GM12878 (cell line): ENCODE data around the gene SRP54. TPM values are rescaled to one million over a fixed set of nuclear protein-coding genes. Genes with fewer than 3 reads are reported as not detected.

Source experiments
- ATAC-seq: fragments of 200-7000 bp; cut with Tn5 transposase; 3 replicates; pipeline ENCODE4 v1.9.1; 2020; ENCODE audit warnings: mild to moderate bottlenecking, moderate library complexity
- BruUV-seq: library from RNA; stranded (reverse); fragments of 400-500 nt; replicated peaks from 2 replicates; lab custom pipeline; 2021; lab: Mats Ljungman, UMichigan
- CTCF ChIA-PET: fragments of 300-600 bp; sonication (Branson Sonifier 250); formaldehyde crosslinking; extraction: SDS; loops from one replicate; lab custom pipeline; 2021; ENCODE audit warnings: inconsistent platforms; lab: Yijun Ruan, JAX
- POLR2A ChIA-PET: fragments of 350-600 bp; formaldehyde crosslinking; extraction: SDS; loops from one replicate; lab custom pipeline; 2021; ENCODE audit warnings: inconsistent platforms; lab: Charles Lee
- RAD21 ChIA-PET: fragments of 300-600 bp; sonication (Branson Sonifier 250); formaldehyde crosslinking; loops from one replicate; lab custom pipeline; 2023; ENCODE audit warnings: antibody characterized with exemption; ENCODE audit not compliant: unreplicated experiment; lab: Charles Lee
- SMC1A ChIA-PET: fragments of 300-600 bp; sonication (Branson Sonifier 250); formaldehyde crosslinking; loops from one replicate; lab custom pipeline; 2023; ENCODE audit not compliant: unreplicated experiment, uncharacterized antibody; lab: Charles Lee
- DNase-seq: peaks from one replicate; pipeline ENCODE4 v3.0.0-alpha.2; 2011; ENCODE audit warnings: low read depth, low spot score
- FAIRE-seq: peaks from 3 replicates; lab custom pipeline; 2011; peaks lifted over from hg19 to GRCh38; lab: Jason Lieb, UNC
- H2AFZ ChIP-seq: 2 replicates; pipeline ENCODE4 v1.6.0; 2011; ENCODE audit warnings: low read depth, low read length, control low read depth; ENCODE audit not compliant: control insufficient read depth
- H3K27ac ChIP-seq: 2 replicates; pipeline ENCODE4 v1.5.1; 2011; ENCODE audit warnings: control low read depth; ENCODE audit not compliant: control insufficient read depth, insufficient read depth
- H3K27me3 ChIP-seq, 2 experiments: replicated peaks in 1 of 2; 2 replicates each; pipeline versions ENCODE4 v1.6.0 to v1.6.1; 2011; ENCODE audit warnings: low read length in 1 of 2; ENCODE audit not compliant: control insufficient read depth in 2 of 2, insufficient read depth in 2 of 2
- H3K36me3 ChIP-seq, 2 experiments: 2 replicates each; pipeline ENCODE4 v1.5.1; 2011; ENCODE audit warnings: low read length in 1 of 2; ENCODE audit not compliant: control insufficient read depth in 2 of 2, insufficient read depth in 2 of 2
- H3K4me1 ChIP-seq: 2 replicates; pipeline ENCODE4 v1.6.1; 2011; ENCODE audit warnings: mild to moderate bottlenecking, low read length, moderate library complexity, mixed read lengths; ENCODE audit not compliant: control insufficient read depth, insufficient read depth
- H3K4me2 ChIP-seq: 2 replicates; pipeline ENCODE4 v1.6.0; 2011; ENCODE audit warnings: control low read depth; ENCODE audit not compliant: control insufficient read depth, insufficient read depth
- H3K4me3 ChIP-seq: fragments of 200-600 bp; sonication (generic); 2 replicates; pipeline ENCODE4 v1.5.1; 2016
- H3K79me2 ChIP-seq: 2 replicates; pipeline ENCODE4 v1.6.0; 2011; ENCODE audit warnings: low read length; ENCODE audit not compliant: control insufficient read depth, insufficient read depth
- H3K9ac ChIP-seq: 2 replicates; pipeline ENCODE4 v1.8.0; 2011; ENCODE audit warnings: low read length, control low read depth, mixed read lengths; ENCODE audit not compliant: control insufficient read depth, insufficient read depth
- H3K9me3 ChIP-seq: replicated peaks from 3 replicates; pipeline ENCODE4 v1.5.1; 2011; ENCODE audit warnings: mild to moderate bottlenecking, low read length; ENCODE audit not compliant: control insufficient read depth, insufficient read depth
- H4K20me1 ChIP-seq: 2 replicates; pipeline ENCODE4 v1.6.0; 2011; ENCODE audit not compliant: control insufficient read depth, insufficient read depth
- CBFB ChIP-seq: IDR thresholded peaks from 2 replicates; pipeline ENCODE4 v1.6.1; 2016; ENCODE audit warnings: antibody characterized with exemption, low read depth
- CBX3 ChIP-seq: fragments of 200-600 bp; sonication (generic); IDR thresholded peaks from 2 replicates; pipeline ENCODE4 v1.6.1; 2016; ENCODE audit warnings: low read depth, borderline replicate concordance
- DPF2 ChIP-seq: fragments of 450-650 bp; IDR thresholded peaks from 2 replicates; pipeline ENCODE4 v1.6.1; 2017; ENCODE audit warnings: mild to moderate bottlenecking
- KDM1A ChIP-seq: fragments of 200-600 bp; sonication (generic); IDR thresholded peaks from 2 replicates; pipeline ENCODE4 v1.6.1; 2016; ENCODE audit warnings: borderline replicate concordance
- MXI1 ChIP-seq: fragments of 150-350 bp; IDR thresholded peaks from 2 replicates; pipeline ENCODE4 v1.6.1; 2011; ENCODE audit warnings: low read depth, mild to moderate bottlenecking, inconsistent platforms, low read length, improper control_type of control experiment
- MYB ChIP-seq: fragments of 150-350 bp; IDR thresholded peaks from 2 replicates; pipeline ENCODE4 v1.6.1; 2014; ENCODE audit warnings: mild to moderate bottlenecking, low read depth, low read length, borderline replicate concordance
- MYC ChIP-seq: IDR thresholded peaks from 2 replicates; pipeline ENCODE4 v1.6.1; 2011; ENCODE audit warnings: mild to moderate bottlenecking, low read length, moderate library complexity, inconsistent platforms; ENCODE audit not compliant: insufficient read depth, insufficient replicate concordance, insufficient read length, severe bottlenecking
- NBN ChIP-seq: fragments of 450-650 bp; IDR thresholded peaks from 2 replicates; pipeline ENCODE4 v1.6.1; 2016
- NR2C1 ChIP-seq: fragments of 450-650 bp; IDR thresholded peaks from 2 replicates; pipeline ENCODE4 v1.6.1; 2017; ENCODE audit warnings: antibody characterized with exemption, mild to moderate bottlenecking, moderate library complexity
- NRF1 ChIP-seq: conservative IDR thresholded peaks from 2 replicates; pipeline ENCODE4 v1.6.1; 2011; ENCODE audit warnings: mild to moderate bottlenecking, low read depth, low read length, improper control_type of control experiment
- RB1 ChIP-seq: fragments of 450-650 bp; formaldehyde crosslinking; IDR thresholded peaks from 2 replicates; pipeline ENCODE4 v1.6.1; 2017; ENCODE audit warnings: mild to moderate bottlenecking, borderline replicate concordance
- SREBF1 ChIP-seq: IDR thresholded peaks from 2 replicates; pipeline ENCODE4 v1.6.1; 2012; ENCODE audit warnings: mild to moderate bottlenecking, low read length
- WGBS: methylation state at CpG from one replicate; pipeline ENCODE4 v1.1.6; 2016; ENCODE audit warnings: low lambda C conversion rate; ENCODE audit not compliant: insufficient replicate concordance, insufficient coverage; ENCODE audit errors: missing lambda C conversion rate; 5-methylcytosine and 5-hydroxymethylcytosine counted together
- in situ Hi-C: fragments of 300-500 bp; cut with MboI; formaldehyde crosslinking; loops from 9 replicates; pipeline ENCODE4 v1.14.3; 2018; ENCODE audit warnings: mixed read lengths
- intact Hi-C: fragments of 100-400 bp; cut with micrococcal nuclease; formaldehyde crosslinking; loops from one replicate; pipeline ENCODE4 v1.14.2; 2022; ENCODE audit not compliant: unreplicated experiment
- polyA plus RNA-seq, 11 experiments: library from polyadenylated mRNA; depleted of rRNA in 4 of 11; unstranded in 6 of 11; stranded (reverse) in 5 of 11; fragments of >200 nt; fragmentation: Nextera tagmentation in 4 of 11; fragmentation: Illumina TruSeq in 1 of 11; extraction: Ambion mirVana in 4 of 11; extraction: Trizol in 1 of 11; gene quantifications; 1 replicate in 1 of 11; 2 replicates in 10 of 11; pipeline versions ENCODE4 v1.2.1 to v1.2.3, GENCODE V29; 2011 to 2016; ENCODE audit warnings: inconsistent platforms in 2 of 11, missing spikeins in 2 of 11, low read depth in 1 of 11
- total RNA-seq, 4 experiments: library from RNA; depleted of rRNA in 3 of 4; stranded (reverse); fragments of >200 nt in 3 of 4; fragmentation: Illumina TruSeq in 1 of 4; extraction: Trizol in 1 of 4; gene quantifications; 2 replicates each; pipeline versions ENCODE4 v1.2.1 to v1.2.3, GENCODE V29; 2013 to 2021
- TF ChIP-seq, protein P1 (sequence below): fragments of 450-650 bp; IDR thresholded peaks from 2 replicates; pipeline ENCODE4 v1.6.1; 2017; ENCODE audit warnings: low read depth, mild to moderate bottlenecking, moderate library complexity
- TF ChIP-seq, protein P2 (sequence below): IDR thresholded peaks from 2 replicates; pipeline ENCODE4 v1.6.1; 2012; ENCODE audit warnings: low read depth, low read length, improper control_type of control experiment

Gene SRP54
- total and polyA plus RNA-seq, 10 of the 15 experiments (the other 5 are each of a cell fraction or from before 2014, with no cell fraction given) = 54.1 to 130 (median 72.3) TPM

DNA sequence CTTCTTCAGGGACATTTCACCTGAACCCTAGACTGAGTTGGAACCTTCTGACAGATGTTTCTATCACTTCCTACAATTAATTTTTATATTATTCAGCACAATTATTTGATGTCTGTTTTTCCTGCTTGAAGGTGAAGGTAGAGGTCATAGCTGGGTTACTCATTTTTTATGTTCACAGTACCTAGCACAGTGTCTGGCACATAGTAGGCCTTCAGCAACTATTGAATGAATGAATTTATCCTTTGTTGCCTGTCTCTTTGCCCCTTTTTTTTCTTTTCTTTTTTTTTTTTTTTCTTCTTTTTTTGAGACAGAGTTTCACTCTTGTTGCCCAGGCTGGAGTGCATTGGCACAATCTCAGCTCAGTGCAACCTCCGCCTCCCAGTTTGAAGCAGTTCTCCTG is 33.8 kb downstream of the SRP54 start:
- ChIA-PET RAD21 (interaction anchor here (0.7 kb wide), 1 partner anchor 166 kb away, joined by 3 read pairs; no protein-coding TSS in a partner anchor), POLR2A (interaction anchor here (0.6 to 0.7 kb wide), 2 partner anchors 31 to 606 kb away, joined by 3 to 4 read pairs; no protein-coding TSS in a partner anchor), CTCF (no interaction called here), SMC1A (interaction anchor here (1.1 kb wide), 1 partner anchor 8 kb away, joined by 3 read pairs; no protein-coding TSS in a partner anchor)
- BruUV-seq = no TSS peak
- H3K4me3 ChIP-seq = no peak overlapping the region
- in situ Hi-C loops (no loop called here), intact Hi-C loops (no loop called here)
- no peak for DNase-seq
- no peak overlapping the region for H2AFZ ChIP-seq
- H3K9ac ChIP-seq = no peak overlapping the region
- no peaks in the 10 kb centered on the region for H3K4me1 ChIP-seq
- H3K79me2 ChIP-seq = no peaks in the 10 kb centered on the region
- no peak overlapping the region for H3K27ac ChIP-seq
- no peaks in the 10 kb centered on the region for H4K20me1 ChIP-seq
- H3K27me3 ChIP-seq = no peaks in the 10 kb centered on the region
- H3K9me3 ChIP-seq = no peaks in the 10 kb centered on the region
- H3K36me3 ChIP-seq = peaks cover 3 to 44% of the 10 kb centered on the region in 2 experiments
- no peak overlapping the region for H3K4me2 ChIP-seq
- 86% methylated on average over 1 of the region's 1 CpG for WGBS
- no peak for ATAC-seq
- FAIRE-seq = no peak
- no peak for TF ChIP-seq DPF2
- TF ChIP-seq, protein P1, sequence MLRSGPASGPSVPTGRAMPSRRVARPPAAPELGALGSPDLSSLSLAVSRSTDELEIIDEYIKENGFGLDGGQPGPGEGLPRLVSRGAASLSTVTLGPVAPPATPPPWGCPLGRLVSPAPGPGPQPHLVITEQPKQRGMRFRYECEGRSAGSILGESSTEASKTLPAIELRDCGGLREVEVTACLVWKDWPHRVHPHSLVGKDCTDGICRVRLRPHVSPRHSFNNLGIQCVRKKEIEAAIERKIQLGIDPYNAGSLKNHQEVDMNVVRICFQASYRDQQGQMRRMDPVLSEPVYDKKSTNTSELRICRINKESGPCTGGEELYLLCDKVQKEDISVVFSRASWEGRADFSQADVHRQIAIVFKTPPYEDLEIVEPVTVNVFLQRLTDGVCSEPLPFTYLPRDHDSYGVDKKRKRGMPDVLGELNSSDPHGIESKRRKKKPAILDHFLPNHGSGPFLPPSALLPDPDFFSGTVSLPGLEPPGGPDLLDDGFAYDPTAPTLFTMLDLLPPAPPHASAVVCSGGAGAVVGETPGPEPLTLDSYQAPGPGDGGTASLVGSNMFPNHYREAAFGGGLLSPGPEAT = no peak
- TF ChIP-seq, protein P2, sequence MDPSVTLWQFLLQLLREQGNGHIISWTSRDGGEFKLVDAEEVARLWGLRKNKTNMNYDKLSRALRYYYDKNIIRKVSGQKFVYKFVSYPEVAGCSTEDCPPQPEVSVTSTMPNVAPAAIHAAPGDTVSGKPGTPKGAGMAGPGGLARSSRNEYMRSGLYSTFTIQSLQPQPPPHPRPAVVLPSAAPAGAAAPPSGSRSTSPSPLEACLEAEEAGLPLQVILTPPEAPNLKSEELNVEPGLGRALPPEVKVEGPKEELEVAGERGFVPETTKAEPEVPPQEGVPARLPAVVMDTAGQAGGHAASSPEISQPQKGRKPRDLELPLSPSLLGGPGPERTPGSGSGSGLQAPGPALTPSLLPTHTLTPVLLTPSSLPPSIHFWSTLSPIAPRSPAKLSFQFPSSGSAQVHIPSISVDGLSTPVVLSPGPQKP = no peak
- TF ChIP-seq MXI1 = no peak
- TF ChIP-seq NR2C1 = no peak
- no peak for TF ChIP-seq CBX3
- TF ChIP-seq MYC = no peak
- no peak for TF ChIP-seq SREBF1
- TF ChIP-seq MYB = no peak
- no peak for TF ChIP-seq RB1
- TF ChIP-seq CBFB = no peak
- TF ChIP-seq KDM1A = no peak
- no peak for TF ChIP-seq NBN
- TF ChIP-seq NRF1 = no peak
- TF ChIP-seq, all 136 proteins: peak for 0
